Umbilical cord (tissue), 2 donors: ENCODE measurements around the gene ABCC3. TPM values are rescaled to one million over a fixed set of nuclear protein-coding genes. Genes with fewer than 3 reads are reported as not detected.

Experiments
- DNase-seq: peaks from one replicate; pipeline ENCODE4 v3.0.0-alpha.2; 2015; ENCODE audit warnings: low spot score
- total RNA-seq: library from RNA; depleted of rRNA; stranded (reverse); fragments of >200 nt; gene quantifications from one replicate; pipeline ENCODE4 v1.2.3, GENCODE V29; 2014; ENCODE audit warnings: low replicate concordance; ENCODE audit not compliant: insufficient read depth

The ABCC3 gene
- total RNA-seq, 1 donor from 2014 or later: 16.9 TPM

- DNase-seq: no peak
Measured at GRCh38 chr17:50642722-50643656, 8.3 kb downstream of the ABCC3 start.

- no peak for DNase-seq
Measured at GRCh38 chr17:50645748-50646682, 11.3 kb downstream of the ABCC3 start.

DNA sequence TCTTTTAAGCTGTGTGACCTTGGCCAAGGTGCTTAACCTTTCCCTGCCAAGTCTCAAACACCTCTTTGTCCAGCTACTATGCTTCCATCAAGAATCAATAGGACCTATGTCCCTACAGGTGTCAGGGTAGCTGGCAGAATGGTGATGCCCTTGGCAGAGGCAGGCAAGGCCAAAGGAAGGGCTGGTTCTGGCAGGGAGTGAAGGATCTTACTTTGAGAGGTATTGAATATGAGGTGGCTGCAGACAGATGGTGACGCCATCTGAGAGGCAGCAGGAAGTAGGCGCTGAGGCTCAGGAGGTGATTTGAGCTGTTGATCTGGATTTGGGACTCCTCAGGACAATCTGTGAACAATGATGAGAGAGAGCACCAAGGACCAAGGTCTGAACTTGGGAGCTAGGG lies 12.5 kb downstream of the ABCC3 start:
- DNase-seq: no peak

DNA sequence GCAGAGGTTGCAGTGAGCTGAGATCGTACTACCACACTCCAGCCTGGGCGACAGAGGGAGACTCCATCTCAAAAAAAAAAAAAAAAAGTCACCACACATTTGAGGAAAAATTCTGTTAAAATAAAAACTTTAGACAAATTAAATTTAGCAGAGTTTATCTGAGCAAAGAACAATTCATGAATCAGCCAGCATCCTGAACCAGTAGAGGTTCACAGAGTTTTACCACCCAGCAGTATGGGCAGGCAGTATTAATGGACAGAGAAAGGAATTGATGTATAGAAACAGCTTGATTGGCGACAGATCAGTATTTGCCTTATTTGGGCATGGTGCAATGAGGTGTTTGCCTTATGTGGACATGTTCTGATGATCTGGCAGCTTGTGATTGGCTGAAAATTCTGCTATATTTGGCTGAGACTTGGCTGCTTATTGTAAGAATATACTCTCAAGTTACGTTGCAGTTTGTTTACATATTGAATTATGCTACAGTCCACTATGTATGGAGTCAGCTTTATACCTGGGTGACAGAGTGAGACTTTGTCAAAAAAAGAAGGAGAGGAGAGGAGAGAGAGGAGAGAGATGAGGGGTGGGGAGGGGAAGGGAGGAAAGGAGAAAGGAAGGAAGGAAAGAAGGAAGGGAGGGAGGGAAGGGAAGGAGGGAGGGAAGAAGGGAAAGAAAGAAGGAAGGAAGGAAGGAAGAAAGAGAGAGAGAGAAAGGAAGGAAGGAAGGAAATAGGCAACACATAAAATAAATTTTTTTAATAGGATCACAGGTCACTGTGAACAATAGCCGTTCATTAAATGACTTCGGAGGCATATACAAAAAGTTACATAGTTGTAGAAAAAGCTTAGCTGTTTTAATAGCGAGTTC lies 14.6 kb downstream of the ABCC3 start:
- no peak for DNase-seq

- no peak for DNase-seq
Measured at GRCh38 chr17:50651661-50652060, 17.0 kb downstream of the ABCC3 start.

GRCh38 chr17:50653738-50654137 lies 19.1 kb downstream of the ABCC3 start:
- DNase-seq: no peak

DNA sequence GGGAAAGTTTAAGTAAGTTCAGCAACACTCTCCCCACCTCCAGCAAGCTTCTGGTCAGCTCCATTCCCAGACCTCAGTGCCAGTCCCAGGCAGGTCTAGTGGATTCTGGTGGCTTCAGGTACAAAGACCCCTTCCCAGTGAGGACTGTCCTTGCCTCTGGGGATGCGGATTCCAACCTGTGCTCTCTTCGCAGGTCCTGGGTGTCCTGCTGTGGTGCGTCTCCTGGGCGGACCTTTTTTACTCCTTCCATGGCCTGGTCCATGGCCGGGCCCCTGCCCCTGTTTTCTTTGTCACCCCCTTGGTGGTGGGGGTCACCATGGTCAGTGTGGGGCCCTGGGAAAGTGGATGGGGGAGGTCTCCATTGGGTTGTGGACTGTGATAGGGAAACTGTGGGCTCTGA lies 21.8 kb downstream of the ABCC3 start:
- no peak for DNase-seq

- no peak for DNase-seq
Measured at GRCh38 chr17:50657054-50657453, 22.4 kb downstream of the ABCC3 start.

- no peak for DNase-seq
Measured at GRCh38 chr17:50657627-50658026, 22.9 kb downstream of the ABCC3 start.

- DNase-seq: no peak
Measured at GRCh38 chr17:50658616-50659015, 23.9 kb downstream of the ABCC3 start.

DNA sequence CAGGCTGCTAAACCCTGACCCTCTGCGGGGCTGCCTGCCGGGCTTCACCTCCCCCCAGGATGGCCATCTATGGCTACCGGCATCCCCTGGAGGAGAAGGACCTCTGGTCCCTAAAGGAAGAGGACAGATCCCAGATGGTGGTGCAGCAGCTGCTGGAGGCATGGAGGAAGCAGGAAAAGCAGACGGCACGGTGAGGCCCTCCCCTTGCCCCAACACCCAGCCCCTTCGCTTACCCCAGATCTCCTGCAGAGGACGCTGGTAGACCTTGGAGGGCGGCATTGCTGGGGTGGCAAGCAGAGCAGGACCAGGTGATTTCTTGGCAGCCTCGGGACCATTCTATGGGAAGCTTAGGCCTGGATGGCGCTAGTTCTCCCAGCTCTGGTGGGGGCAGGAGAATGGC lies 24.5 kb downstream of the ABCC3 start:
- no peak for DNase-seq

DNA sequence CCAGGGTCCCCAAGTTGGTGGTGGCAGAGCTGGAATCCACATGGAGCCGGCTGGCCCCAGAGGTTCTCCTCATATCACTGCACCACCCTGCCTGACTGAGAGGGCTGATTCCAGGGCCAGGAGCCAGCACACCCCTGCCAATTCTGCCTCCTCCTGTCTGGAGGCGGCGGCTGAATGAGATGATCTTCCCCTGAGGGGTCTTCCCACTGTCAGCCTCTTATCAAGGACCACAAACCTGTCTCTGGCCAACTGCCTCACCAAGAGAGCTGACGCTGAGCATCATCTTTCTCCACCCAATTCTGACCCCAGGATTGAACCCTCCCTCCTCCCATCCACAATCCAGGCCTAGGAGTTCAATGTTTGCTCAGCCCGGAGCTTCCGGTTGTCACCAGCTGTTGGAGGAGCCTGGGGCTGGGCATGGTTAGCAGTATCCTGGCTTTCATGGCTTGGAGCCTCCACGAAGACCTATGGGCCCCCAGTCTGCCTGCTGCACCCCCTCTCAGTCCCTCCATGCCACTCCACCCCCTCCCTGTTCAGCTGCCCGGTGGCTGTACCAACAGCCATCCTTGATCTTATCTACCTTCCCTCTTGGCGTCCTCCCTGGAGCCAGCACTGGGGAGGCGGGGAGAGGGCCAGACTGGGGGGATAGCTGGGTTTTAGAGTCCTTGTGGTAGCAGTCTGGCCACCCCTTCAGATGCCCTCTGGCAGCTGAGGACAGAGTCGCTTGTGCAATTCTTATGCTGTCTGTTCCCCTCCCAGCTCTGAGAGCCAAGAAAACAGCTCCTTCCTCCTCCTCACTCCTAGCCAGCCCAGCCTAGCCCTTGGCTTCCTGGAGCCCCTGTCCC lies 25.6 kb downstream of the ABCC3 start:
- peak; percentile 44 for DNase-seq

GRCh38 chr17:50660887-50661345 lies 26.2 kb downstream of the ABCC3 start:
- no peak for DNase-seq

GRCh38 chr17:50661348-50661747 lies 26.7 kb downstream of the ABCC3 start:
- DNase-seq: no peak

- peak; percentile 63 for DNase-seq
Measured at GRCh38 chr17:50661795-50662391, 27.2 kb downstream of the ABCC3 start.

GRCh38 chr17:50662632-50663225 lies 28.0 kb downstream of the ABCC3 start:
- DNase-seq: no peak

DNA sequence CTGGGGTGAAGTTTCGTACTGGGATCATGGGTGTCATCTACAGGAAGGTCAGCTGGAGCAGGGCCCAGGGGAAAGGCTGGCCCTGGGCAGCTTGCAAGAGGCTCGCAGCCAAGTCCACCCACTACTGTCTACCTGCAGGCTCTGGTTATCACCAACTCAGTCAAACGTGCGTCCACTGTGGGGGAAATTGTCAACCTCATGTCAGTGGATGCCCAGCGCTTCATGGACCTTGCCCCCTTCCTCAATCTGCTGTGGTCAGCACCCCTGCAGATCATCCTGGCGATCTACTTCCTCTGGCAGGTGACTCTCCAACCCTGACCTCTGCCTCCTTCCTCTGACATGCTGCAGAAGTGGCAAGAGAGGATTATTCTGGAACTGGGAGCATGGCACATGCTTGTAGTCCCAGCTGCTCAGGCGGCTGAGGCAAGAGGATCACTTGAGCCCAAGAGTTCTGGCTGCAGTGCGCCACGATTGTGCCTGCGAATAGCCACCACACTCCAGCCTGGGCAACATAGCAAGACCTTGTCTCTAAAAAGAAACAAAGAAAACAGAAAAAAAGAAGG lies 29.2 kb downstream of the ABCC3 start:
- no peak for DNase-seq

DNA sequence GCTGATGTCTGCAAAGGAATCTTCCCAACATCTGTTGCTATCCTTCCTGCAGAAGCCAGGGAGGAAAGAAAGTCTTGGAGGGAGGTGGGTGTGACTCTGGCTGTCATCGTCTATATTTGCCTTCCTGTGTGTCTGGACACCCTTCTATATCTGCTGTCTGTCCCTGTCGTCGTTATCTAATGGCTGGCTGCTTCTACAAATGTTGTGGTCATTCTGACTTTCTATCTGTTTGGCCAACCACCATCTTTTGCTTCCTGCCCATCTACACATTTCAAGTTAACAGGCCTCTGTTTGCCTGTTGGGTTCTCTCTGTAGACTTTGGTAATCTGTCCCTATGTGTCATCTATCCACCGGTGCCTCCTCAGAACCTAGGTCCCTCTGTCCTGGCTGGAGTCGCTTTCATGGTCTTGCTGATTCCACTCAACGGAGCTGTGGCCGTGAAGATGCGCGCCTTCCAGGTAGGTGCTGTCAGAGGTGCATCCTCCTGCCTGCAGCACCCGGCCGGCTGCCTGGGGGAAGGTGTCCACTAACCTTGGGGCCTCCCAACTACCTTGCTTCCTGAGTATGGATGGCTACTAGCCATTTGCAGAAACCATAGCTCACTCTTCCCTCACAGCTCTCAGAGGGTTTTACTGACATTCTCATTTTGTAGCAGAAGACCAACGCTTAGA lies 30.2 kb downstream of the ABCC3 start:
- DNase-seq: no peak

GRCh38 chr17:50665838-50666237 lies 31.2 kb downstream of the ABCC3 start:
- no peak for DNase-seq
